Activated CD8-positive, alpha-beta memory T cell treated with anti-CD3 and anti-CD28 coated beads for 1 hour (primary cell): ENCODE data around the gene GNPDA2.
"Not testable (repeated sequence)": the region's sequence is repeated elsewhere in the genome, so short reads cannot be mapped to it uniquely, and the experiment has no call there.

Source experiments
- DNase-seq, 2 donors: peaks; one replicate each; pipeline ENCODE4 v3.0.0-alpha.2; 2020; ENCODE audit warnings: low read depth in 1 of 2; ENCODE audit errors: extremely low read depth in 1 of 2

GNPDA2 gene

DNA sequence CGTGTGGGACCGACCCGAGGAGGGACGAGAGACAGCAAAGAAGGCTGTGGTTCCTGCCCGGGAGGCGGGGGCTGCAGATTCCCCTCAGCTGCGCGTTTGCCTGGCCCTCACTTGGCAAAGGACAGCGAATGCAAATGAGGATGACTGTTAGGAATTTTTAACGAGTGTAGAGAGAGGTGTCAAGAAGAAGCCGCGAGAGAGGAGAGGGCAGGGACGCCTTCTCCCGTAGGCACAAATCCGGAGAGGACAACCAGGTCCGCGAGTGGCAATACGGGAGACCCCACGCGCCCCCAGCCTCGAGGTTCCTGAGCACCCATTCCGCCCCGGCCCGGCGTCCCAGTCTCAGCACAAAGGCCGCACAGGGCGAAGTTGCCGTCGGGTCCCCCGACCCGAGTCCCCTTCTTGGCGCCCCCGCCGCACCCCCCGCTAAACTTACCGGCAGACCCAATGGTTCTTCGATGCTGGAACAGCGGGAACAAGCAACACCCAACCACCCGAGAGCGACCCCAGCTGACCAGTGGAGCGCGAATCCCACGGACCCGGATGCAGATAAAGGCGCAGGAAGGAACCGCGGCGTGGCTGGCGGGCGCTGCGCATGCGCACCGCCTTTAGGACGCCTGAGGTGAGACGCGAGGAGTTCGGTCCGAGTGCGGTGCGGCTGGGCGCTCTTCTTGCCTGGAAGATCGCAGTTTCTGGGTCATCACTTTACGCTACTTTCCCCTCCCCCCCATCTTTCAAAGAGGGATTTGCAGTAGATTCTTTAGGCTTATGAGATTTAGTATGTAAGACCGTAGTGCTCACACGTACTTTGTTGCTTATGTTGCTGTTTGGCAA, at the start of gene GNPDA2:
TSS of gene GNPDA2 (minus strand) at position 519 of the 834 bp plus-strand sequence. CDS start 4,349 bp downstream, outside the sequence.
- DNase-seq: peak; percentile 42 to 59

DNA sequence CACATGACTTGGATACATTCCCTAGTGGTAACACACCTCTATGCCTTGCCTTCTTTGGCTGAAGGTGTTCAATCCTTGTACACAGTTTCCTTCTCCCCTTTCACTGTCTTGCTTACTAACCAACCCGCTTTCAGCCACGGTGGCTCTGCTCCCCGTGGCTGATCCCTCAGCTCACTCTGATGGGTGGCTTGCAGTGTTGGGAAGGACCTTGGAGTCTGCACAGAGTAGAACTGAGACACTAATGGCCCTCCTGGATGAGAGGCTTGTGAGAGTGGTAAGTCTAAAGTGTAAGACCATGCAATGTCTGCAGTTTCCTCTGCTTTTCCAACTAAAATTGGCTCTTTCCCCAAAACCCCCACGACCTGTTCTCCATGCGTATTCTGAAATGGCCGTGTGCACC, 46.0 kb upstream of the GNPDA2 start:
- no peak for DNase-seq

DNA sequence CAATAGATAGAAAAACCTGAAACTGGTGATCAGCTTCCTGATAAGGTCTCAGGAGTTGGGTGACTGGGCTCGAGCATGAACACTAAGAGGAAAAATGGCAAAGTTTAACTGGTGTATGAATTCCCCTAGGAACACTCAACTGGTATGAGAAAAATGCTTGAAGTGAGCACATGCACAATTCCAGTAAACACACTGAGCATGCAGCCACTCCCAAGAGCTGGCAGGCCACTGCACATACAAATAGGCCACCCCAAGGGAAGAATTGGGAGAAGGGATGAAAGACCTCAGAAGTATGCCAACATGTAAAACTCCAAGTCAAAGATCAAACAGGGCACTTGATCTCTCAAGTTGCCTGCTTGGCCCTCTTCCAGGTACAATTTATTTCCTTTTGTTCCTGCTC, 45.4 kb upstream of the GNPDA2 start:
- DNase-seq: no peak

DNA sequence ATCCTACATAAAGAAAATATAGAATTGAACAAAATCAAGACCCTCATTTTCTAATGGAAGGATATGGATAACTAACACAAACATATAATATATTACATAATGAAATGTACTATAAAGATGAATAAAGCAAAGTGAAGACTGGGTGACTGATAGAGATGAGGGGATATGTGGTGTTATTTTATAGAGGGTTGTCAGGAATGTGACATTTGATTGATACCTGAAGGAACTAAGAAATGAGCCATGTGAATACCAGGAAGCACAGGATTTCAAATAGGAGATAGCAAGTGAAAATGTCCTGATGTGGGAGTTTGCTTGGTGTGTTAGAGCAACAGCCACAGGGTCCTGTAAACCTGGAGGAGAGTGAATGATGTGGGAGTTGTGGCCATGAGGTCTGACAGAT, 40.1 kb upstream of the GNPDA2 start:
- DNase-seq: no peak

DNA sequence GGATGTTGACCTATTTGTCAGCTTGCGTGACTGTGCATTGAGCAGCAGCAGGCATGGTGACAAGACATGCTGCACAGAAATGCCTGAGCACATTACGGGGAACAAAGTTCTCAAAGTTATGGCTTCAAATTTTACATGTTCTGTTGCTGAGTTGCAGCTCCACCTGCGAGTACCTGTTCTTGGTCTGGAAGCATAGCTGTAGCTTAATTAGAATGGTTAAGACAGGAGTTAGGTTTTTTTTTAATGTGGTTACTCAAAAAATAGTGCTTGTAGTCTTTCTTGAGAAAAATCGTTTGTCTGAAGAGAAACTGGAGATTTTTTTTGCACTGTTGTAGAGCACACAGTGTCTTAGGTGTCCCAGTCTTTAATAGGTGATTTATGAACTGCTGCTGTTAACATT, 38.8 kb upstream of the GNPDA2 start:
- DNase-seq: no peak

DNA sequence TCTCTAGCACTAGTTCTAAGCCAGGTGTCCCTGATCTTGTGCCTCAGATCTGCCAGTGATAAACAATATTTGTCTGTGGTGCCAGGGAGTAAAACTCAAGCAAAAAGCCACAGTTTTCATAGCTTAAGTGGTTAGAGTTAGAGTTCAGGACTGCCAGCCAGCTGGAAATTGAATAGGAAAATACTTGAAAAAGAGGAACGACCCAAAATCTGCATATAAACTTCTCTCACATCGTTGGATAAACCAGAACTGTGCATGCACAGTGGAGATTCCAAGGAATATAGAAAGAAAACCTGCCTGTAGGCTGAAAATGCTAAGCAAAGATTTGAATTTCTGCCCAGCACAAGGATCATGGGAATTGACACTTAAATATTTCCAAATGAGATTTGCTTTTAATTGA, 35.0 kb upstream of the GNPDA2 start:
- DNase-seq: no peak

DNA sequence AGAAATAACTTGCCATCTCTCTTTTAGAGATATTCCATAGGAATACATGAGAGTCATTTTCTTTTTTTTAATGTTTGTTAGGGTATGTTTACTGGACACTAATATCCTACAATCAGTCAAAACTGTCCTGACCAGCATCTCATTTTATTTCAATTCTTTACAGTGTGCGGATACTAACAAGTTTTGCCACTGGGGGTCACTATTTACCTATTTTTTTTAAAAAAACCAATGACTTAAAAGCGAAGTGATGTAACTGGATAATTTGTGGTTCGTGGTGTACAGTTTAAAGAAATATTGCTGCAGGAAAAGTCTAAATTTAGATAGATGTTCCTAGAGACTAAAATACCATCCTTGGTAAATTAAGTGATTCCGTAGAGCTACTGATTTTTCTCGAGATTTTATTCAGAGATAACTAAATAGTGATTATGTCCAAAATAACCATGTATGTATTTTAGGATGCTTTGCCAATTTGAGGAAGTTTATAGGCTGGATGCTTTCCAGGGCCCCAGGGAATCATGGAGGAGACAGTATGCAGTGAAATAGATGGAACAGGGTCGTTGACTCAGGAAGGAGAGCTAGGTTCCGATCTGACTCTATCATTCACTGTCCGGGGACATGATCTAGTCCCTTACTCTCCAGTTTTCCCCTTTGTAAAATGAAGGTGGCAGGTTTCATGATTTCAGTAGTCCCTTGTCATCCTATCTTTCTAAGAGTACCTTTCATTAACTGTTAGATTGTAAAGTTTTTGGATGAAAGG, 34.0 kb upstream of the GNPDA2 start:
- DNase-seq: no peak

DNA sequence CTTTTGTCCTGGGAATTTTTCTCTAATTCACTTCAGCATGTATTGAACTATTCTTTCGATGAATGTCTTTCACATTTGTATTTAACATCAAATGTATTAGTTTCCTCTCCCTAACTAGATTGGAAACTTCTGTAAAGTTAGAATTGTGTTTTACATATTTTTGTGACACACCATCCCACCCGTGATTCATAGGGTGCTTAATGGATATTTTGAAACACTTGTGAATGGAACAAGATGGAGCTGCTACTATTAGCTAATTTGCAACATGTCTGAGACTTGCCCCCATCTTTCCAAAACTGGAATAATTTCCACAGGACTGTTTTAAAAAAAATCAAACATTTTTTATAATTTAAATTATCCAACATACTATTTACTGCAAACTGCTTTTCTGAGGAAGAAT, 30.2 kb upstream of the GNPDA2 start:
- DNase-seq: no peak

DNA sequence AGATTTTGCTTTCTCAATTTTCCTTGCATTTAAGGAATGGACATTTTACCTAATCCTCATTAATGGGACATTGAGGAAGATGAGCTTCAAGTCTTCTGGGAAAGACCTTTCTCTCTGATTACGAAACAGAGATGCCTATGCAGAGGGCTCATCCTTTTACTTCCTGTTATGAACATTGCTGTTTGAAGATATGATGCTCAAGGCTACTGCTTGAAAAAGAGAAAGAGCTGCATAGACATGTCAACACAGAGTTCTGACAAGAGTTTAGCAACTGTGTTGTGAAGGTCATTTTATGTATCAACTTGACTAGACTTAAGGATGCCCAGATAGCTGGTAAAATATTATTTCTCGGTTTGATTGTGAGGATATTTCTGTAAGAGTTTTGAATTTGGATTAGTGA, 13.8 kb upstream of the GNPDA2 start:
- DNase-seq: no peak

DNA sequence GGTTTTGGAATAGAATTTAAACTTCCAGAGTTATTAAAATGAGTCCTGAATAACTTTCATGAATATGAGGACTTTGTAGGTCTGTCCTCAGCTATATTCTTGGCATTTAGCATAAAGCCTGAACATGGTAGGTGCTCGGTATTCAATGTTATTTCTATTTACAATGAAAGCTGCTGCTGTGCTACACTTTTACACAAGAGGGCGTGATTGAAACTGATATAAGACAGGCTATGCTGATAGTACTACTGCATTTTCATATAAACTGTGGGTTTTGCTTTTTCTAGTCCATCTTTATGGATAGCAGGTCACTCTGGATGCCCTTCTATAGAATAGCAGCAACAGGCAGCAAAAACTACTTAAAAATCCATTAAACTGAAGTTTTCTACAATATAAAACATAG, 12.3 kb upstream of the GNPDA2 start:
- no peak for DNase-seq

DNA sequence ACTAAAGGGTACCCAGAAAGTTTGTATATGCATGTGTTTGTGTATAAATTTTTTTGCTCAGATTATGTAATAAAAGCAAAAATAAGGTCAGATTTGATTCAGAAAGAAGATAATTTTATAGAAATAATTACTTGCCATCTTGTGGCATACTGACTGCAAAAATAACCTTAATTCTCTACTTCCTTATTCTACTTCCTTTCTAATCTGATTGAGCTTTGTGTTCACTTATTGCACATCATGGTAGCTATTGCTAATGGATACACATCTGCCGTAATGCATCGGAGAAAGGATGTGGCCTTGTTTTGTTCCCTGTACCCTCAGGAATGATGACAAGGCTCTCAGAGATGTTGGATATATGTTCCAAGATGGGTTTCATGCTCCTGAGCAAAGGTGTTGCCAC, 10.5 kb upstream of the GNPDA2 start:
- no peak for DNase-seq

DNA sequence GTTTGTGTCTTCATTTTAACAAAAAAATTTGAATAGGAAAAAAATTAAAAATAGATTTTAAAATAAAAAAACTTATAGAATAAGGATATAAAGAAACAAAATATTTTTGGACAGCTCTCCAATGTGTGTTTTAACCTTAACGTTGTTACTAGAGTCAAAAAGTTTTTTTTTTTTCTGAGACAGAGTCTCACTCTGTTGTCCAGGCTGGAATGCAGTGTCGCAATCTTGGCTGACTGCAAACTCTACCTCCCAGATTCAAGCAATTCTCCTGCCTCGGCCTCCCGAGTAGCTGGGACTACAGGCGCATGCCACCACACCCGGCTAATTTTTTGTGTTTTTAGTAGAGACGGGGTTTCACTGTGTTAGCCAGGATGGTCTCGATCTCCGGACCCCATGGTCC, 2.3 kb upstream of the GNPDA2 start:
- DNase-seq: not testable (repeated sequence)

DNA sequence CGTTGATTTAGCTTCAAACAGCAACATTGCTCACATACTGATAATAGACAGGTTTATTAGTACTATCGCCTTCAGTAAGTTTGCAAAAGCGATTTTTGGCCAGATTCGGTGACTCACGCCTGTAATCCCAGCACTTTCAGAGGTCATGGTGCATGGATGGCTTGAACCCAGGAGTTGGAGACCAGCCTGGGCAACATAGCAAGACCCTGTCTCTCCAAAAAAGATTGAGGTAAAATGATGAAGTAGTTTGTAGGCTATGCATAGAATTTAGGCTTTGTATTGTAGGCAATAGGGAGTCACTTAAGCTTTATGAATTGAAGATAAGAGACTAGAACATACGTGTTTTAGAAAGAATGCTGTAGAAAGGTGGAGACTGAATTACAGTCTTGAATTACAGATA, 1.1 kb upstream of the GNPDA2 start:
- no peak for DNase-seq

DNA sequence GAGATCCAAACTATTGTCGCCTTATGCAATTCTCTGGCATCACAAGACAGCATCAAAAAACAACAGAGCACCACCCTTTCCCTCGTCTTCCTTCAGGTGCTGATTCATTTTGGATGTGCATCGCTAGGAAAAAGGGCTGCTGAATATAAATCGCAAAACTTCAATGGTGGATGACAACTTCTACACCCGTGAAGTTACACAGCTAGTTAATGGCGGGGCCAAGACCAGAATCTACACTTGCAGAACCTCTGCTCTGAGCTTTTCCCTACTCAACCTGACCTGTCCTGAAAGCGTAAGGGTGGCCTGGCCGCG, 674 bp downstream of the GNPDA2 start:
- no peak for DNase-seq

DNA sequence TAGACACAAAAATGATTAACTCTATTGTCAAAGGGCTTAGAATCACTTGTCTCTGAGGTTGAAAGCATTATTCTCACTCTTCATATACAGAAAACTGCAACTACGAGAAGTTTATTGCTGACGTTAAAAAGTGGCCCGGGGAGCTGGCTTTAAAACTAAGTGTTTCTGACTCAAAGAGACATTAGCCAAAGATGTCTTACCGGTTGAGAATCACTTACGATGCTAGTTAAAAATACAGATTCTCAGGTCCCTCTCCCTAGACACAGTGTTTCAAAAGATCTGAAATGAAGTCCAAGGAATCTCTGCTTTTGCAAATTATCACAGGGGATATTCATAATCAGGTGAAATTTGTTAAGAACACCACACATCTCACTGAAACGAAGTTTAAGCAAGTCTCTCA, 1.2 kb downstream of the GNPDA2 start:
- no peak for DNase-seq

DNA sequence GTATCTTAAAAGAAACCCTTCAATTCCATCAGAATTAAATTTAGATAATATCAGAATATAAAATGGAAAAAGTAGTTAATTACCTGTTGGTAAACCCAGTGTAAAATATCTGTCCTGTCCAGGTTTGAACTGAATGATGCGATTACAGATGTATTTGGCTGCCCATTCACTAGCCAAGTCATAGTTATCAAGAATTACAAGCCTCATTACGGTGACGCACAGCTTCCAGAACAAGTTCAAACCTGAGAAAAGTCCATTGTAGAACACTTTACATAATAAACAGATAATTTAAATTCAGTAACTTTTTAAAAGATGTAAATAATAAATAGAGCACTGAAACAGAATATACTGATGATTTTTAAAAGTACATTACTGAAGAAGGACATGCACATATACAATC, 4.4 kb downstream of the GNPDA2 start:
- no peak for DNase-seq

DNA sequence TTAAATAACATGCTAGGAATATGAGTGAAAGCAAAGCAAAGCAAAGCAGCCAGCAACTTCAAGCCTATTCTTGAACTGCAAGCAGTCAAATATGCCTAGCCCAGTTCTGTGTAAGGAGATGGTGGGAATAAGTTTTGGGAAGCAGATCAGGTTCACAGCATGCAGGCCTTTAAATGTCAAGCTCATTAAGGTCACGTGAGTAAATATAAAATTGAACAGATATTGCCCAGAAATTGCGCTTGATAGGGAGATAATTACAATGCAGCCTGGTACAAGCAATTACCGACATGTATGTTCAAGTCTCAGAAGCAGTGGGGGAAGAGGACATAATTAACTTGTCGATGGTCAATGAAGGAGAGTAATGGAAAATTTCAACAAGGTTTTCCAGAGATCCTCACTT, 6.0 kb downstream of the GNPDA2 start:
- no peak for DNase-seq

DNA sequence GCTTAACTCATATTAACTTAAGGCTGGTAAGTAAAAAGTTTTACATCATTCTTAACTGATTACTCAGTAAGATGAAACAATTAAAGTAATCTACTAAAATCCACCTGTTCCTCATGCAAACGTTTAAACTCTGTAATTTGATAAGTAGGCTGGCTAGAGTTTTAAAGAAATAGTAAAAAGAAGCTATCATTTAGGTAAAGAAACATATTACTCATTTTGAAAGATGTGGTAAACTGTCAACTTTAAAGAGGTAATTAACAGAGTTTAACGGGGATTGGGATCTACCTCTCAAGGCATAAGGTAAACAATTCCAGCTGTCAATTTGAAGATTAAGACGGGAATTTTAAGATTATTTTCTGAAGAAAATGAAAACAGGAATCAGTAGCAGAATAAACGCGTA, 9.8 kb downstream of the GNPDA2 start:
- no peak for DNase-seq

DNA sequence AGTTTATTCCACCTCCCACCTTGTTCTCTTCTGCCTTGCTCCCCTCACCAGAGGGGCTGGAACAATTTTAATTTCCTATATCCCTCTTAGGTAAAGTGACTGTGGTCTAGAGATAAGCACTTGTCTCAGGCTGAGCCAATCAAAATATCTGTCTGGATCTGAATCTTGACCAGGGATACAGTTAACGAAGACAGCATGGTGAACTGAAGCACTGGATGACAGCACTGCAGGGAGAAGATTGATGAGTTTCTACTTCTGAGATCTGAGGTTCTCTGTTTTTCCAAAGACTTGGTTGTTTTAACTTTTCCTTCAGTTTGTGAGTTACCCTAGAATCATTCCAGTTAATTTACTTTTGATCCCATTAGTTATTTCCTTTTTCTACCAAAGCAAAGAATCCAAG, 13.2 kb downstream of the GNPDA2 start:
- DNase-seq: no peak

DNA sequence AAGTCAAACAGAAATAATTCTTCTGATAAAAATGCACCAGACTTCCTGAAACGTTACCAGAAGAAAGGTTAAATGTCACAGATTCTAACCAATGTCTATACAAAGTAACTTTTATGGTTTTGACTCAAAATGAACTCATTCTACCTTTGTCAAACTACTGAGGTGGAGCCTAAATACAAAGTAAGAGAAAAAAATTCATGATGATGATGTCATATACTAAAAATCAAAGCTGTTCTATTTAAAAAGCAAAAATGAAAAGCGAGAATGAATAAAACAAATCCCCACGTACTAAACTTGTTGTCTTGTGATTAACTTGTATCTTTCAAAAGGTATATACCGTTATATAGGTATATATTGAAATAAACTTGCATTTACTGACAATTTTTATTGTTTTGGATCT, 21.7 kb downstream of the GNPDA2 start:
- DNase-seq: no peak

DNA sequence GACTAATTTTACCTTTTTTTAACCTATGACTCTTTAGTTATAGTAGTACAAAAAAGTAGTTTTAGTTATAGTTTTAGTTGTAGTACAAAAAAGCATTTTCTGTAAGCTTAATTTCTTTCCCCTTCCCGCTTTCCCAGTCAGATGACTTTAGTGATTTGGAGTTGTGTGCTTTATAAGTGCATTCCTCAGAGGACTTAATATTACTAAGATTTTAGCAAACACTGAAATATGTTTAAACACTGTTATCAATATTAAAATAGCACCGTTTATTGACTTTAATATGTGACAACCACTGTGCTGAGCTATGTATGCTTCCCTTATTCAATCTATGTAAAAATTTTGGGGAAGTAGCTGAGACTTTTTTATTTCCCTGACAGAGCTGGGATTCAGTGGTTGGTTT, 25.3 kb downstream of the GNPDA2 start:
- DNase-seq: no peak

DNA sequence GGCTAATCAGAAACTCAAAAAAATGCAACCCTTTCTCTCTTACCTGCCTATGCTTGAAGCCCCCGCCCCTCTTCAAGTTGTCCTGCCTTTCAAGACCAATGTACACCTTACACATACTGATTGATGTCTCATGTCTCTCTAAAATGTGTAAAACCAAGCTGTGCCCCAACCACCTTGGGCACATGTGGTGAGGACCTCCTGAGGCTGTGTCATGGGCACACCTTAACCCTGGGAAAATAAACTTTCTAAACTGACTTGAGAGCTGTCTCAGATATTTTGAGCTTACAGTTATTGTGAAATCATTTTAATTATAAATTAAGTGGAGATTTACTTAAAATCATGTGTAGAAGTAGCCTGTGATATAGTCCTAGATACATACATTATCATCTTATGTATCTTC, 25.9 kb downstream of the GNPDA2 start:
- no peak for DNase-seq

DNA sequence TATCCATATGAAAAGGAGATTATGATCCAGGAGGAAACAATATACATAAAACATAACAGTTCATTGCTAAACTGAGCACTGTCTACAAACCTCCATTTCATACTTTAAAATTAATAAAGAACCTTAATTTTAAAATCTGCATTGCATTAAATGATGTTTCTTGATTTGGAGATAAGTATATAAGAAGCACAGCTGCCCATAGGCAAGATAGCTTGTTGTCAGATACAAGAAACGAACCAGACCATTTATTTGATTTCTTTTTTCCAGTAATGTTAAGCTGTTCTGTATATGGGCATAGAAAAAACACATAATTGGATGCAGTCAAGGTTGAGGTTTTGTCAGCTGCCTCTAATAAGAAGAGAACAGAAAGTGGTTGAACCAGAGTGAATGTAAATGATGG, 41.7 kb downstream of the GNPDA2 start:
- DNase-seq: no peak
